Uterus (tissue), 4 donors: Measurements from ENCODE around the gene DNAL1. TPM values are rescaled to one million over a fixed set of nuclear protein-coding genes. Genes with fewer than 3 reads are reported as not detected.

Experiments
- DNase-seq, 2 donors: peaks; one replicate each; pipeline ENCODE4 v3.0.0-alpha.2; 2019 to 2020
- H3K27ac ChIP-seq, 2 donors: fragments of 200-600 bp; sonication (generic); 1 replicate in 1 of 2; 2 replicates in 1 of 2; pipeline ENCODE4 v1.5.1; 2016 to 2018
- H3K27me3 ChIP-seq, 2 donors: fragments of 200-600 bp; sonication (generic); one replicate each; pipeline ENCODE4 v1.5.1; 2018 to 2019; ENCODE audit warnings: control low read depth in 1 of 2
- H3K36me3 ChIP-seq, 2 donors: fragments of 200-600 bp; sonication (generic); one replicate each; pipeline ENCODE4 v1.5.1; 2019; ENCODE audit warnings: control low read depth in 1 of 2
- H3K4me1 ChIP-seq, 2 donors: fragments of 200-600 bp; sonication (generic); one replicate each; pipeline ENCODE4 v1.5.1; 2018 to 2019; ENCODE audit warnings: control low read depth in 1 of 2
- H3K4me3 ChIP-seq, 2 donors: fragments of 200-600 bp; sonication (generic); 1 replicate in 1 of 2; 2 replicates in 1 of 2; pipeline ENCODE4 v1.5.1; 2018 to 2019; ENCODE audit warnings: mild to moderate bottlenecking in 1 of 2
- H3K9me3 ChIP-seq, 2 donors: fragments of 200-600 bp; sonication (generic); one replicate each; pipeline ENCODE4 v1.5.1; 2019; ENCODE audit warnings: control low read depth in 1 of 2
- CTCF ChIP-seq, 4 experiments: fragments of 200-600 bp in 2 of 4; fragments of 450-650 bp in 2 of 4; sonication (generic) in 2 of 4; IDR thresholded peaks; one replicate each; pipeline ENCODE4 v1.5.1; 2016 to 2019; ENCODE audit warnings: antibody characterized with exemption in 4 of 4, mild to moderate bottlenecking in 2 of 4, moderate library complexity in 1 of 4
- POLR2A ChIP-seq, 2 donors: fragments of 450-650 bp; IDR thresholded peaks; one replicate each; pipeline ENCODE4 v1.6.1; 2016; ENCODE audit warnings: antibody characterized with exemption in 2 of 2, mild to moderate bottlenecking in 1 of 2, moderate library complexity in 1 of 2
- intact Hi-C: fragments of 100-400 bp; cut with DNase I; formaldehyde crosslinking; loops from one replicate; pipeline ENCODE4 v1.15.1; 2023; ENCODE audit warnings: low total_unique reads
- total RNA-seq, 4 donors: library from RNA; depleted of rRNA in 3 of 4; stranded (reverse); fragments of >200 nt in 3 of 4; gene quantifications; one replicate each; pipeline versions ENCODE4 v1.1.0 to v1.2.4, GENCODE V29; 2014 to 2023
- donor health status: DM: yes; HTN: yes; CAD: no.

Gene DNAL1
- total RNA-seq, 4 donors from 2014 or later, result 2.0 to 29.7 (median 23.3) TPM

- H3K36me3 ChIP-seq, result no peaks in the 10 kb centered on the region
- no peak for DNase-seq
- peak overlapping the region; percentile 84 to 85 for H3K27ac ChIP-seq
- TF ChIP-seq POLR2A (IDR thresholded peaks at IDR 0.05) (no peak), CTCF (IDR thresholded peaks at IDR 0.05) (no peak)
- peaks cover 4 to 30% of the 10 kb centered on the region in 2 donors for H3K4me1 ChIP-seq
- no peaks in the 10 kb centered on the region for H3K27me3 ChIP-seq
- H3K9me3 ChIP-seq, result no peaks in the 10 kb centered on the region
- H3K4me3 ChIP-seq, result no peak overlapping the region
- intact Hi-C loops, result loop anchor here (10.0 kb wide), 1 partner anchor 78 kb away; the partner anchor contains the start of gene DNAL1
Measured at GRCh38 chr14:73722581-73722980, 77.8 kb downstream of the DNAL1 start.

GRCh38 chr14:73723406-73723796 lies 78.6 kb downstream of the DNAL1 start:
- Histone ChIP-seq H3K27ac (peak overlapping the region; percentile 84 to 85), H3K4me1 (peaks cover 8 to 26% of the 10 kb centered on the region in 2 donors), H3K27me3 (no peaks in the 10 kb centered on the region), H3K4me3 (no peak overlapping the region), H3K9me3 (no peaks in the 10 kb centered on the region), H3K36me3 (no peaks in the 10 kb centered on the region)
- intact Hi-C loops, result loop anchor here (10.0 kb wide), 1 partner anchor 79 kb away; the partner anchor contains the start of gene DNAL1
- TF ChIP-seq POLR2A (IDR thresholded peaks at IDR 0.05) (no peak), CTCF (IDR thresholded peaks at IDR 0.05) (no peak)
- no peak for DNase-seq

GRCh38 chr14:73723797-73724661 lies 79.2 kb downstream of the DNAL1 start:
- peak; percentile 84 to 92 for DNase-seq
- Histone ChIP-seq H3K27ac (peak overlapping the region; percentile 84 to 85), H3K9me3 (no peaks in the 10 kb centered on the region), H3K4me1 (peaks cover 11 to 25% of the 10 kb centered on the region in 2 donors), H3K4me3 (no peak overlapping the region), H3K36me3 (no peaks in the 10 kb centered on the region), H3K27me3 (no peaks in the 10 kb centered on the region)
- TF ChIP-seq POLR2A (IDR thresholded peaks at IDR 0.05), result peak in 1 of 2 donors; percentile 36
- peak in 3 of 4 experiments; percentile 6 to 42 (median 27) for TF ChIP-seq CTCF (IDR thresholded peaks at IDR 0.05)
- intact Hi-C loops, result loop anchor here (10.0 kb wide), 1 partner anchor 79 kb away; the partner anchor contains the start of gene DNAL1

- TF ChIP-seq POLR2A (IDR thresholded peaks at IDR 0.05) (no peak), CTCF (IDR thresholded peaks at IDR 0.05) (no peak)
- Histone ChIP-seq H3K36me3 (no peaks in the 10 kb centered on the region), H3K9me3 (no peaks in the 10 kb centered on the region), H3K27me3 (no peaks in the 10 kb centered on the region), H3K27ac (peak overlapping the region; percentile 84 to 85), H3K4me3 (no peak overlapping the region), H3K4me1 (peaks cover 11 to 25% of the 10 kb centered on the region in 2 donors)
- DNase-seq, result no peak
- intact Hi-C loops, result loop anchor here (5.0 to 10.0 kb wide), 2 partner anchors 80 to 103 kb away; partner anchors contain the start of gene DNAL1
Measured at GRCh38 chr14:73724696-73725095, 79.9 kb downstream of the DNAL1 start.
